K562 (cell line): Measurements from ENCODE around the gene SLC36A1. TPM values are rescaled to one million over a fixed set of nuclear protein-coding genes. Genes with fewer than 3 reads are reported as not detected.

Experiments used
- BRD4 ChIP-seq: fragments of 200-600 bp; sonication (generic); IDR thresholded peaks from 2 replicates; pipeline ENCODE4 v1.6.1; 2017; ENCODE audit warnings: inconsistent platforms
- CREM ChIP-seq: IDR thresholded peaks from 2 replicates; pipeline ENCODE4 v1.6.1; 2014; ENCODE audit warnings: antibody characterized with exemption, low read depth
- DMBX1 ChIP-seq: fragments of 250-450 bp; sonication (Bioruptor Pico); IDR thresholded peaks from 2 replicates; pipeline ENCODE4 v1.8.0; 2022; ENCODE audit warnings: inconsistent platforms, mild to moderate bottlenecking, moderate library complexity, borderline replicate concordance
- ETV1 ChIP-seq: fragments of 450-650 bp; conservative IDR thresholded peaks from 2 replicates; pipeline ENCODE4 v1.6.1; 2016; ENCODE audit warnings: missing genetic modification characterization, control low read depth, low read depth, missing compliant biosample characterization
- EWSR1 ChIP-seq: fragments of 450-650 bp; IDR thresholded peaks from 2 replicates; pipeline ENCODE4 v1.6.1; 2018; ENCODE audit warnings: borderline replicate concordance, mild to moderate bottlenecking, low read depth, moderate library complexity; ENCODE audit not compliant: partially characterized antibody
- GABPB1 ChIP-seq: sonication (generic); formaldehyde crosslinking; IDR thresholded peaks from 2 replicates; pipeline ENCODE4 v1.8.0; 2022; ENCODE audit warnings: mild to moderate bottlenecking, missing genetic modification reagents
- SREBF1 ChIP-seq: fragments of 150-350 bp; IDR thresholded peaks from 2 replicates; pipeline ENCODE4 v1.6.1; 2014; ENCODE audit warnings: antibody characterized with exemption, low read depth, low read length, borderline replicate concordance
- STAT5B ChIP-seq: fragments of 250-450 bp; sonication (Bioruptor Pico); IDR thresholded peaks from 2 replicates; pipeline ENCODE4 v1.8.0; 2021; ENCODE audit warnings: mild to moderate bottlenecking, inconsistent platforms
- U2AF1 ChIP-seq: fragments of 200-400 bp; formaldehyde crosslinking; optimal IDR thresholded peaks from 2 replicates; pipeline ENCODE3; 2017; ENCODE audit warnings: mild to moderate bottlenecking, low read depth, low read length, moderate library complexity
- ZC3H4 ChIP-seq: sonication (generic); formaldehyde crosslinking; IDR thresholded peaks from 2 replicates; pipeline ENCODE4 v1.9.0; 2021; ENCODE audit warnings: missing genetic modification reagents, borderline replicate concordance
- ZFP30 ChIP-seq: fragments of 250-450 bp; sonication (Bioruptor Pico); IDR thresholded peaks from 2 replicates; pipeline ENCODE4 v1.8.0; 2022; ENCODE audit warnings: moderate library complexity, mild to moderate bottlenecking, inconsistent platforms, borderline replicate concordance
- ZNF197 ChIP-seq: fragments of 200-800 bp; sonication (Bioruptor generic); IDR thresholded peaks from 2 replicates; pipeline ENCODE4 v1.6.1; 2016; ENCODE audit warnings: low read depth, missing genetic modification characterization, missing compliant biosample characterization
- polyA plus RNA-seq, 8 experiments: library from polyadenylated mRNA; depleted of rRNA in 4 of 8; stranded (reverse) in 5 of 8; unstranded in 3 of 8; fragments of >200 nt; fragmentation: Nextera tagmentation in 2 of 8; fragmentation: Illumina TruSeq in 1 of 8; extraction: Ambion mirVana in 2 of 8; extraction: Trizol in 1 of 8; gene quantifications; 2 replicates each; pipeline versions ENCODE4 v1.2.1 to v1.2.3, GENCODE V29; 2011 to 2014; ENCODE audit warnings: inconsistent platforms in 1 of 8, missing spikeins in 1 of 8
- total RNA-seq, 7 experiments: library from RNA; depleted of rRNA in 6 of 7; stranded (reverse); fragments of >200 nt in 6 of 7; fragmentation: Illumina TruSeq in 2 of 7; extraction: Trizol in 2 of 7; gene quantifications; 2 replicates each; pipeline versions ENCODE4 v1.2.1 to v1.2.3, GENCODE V29; 2011 to 2021; ENCODE audit warnings: low replicate concordance in 1 of 7
- TF ChIP-seq, protein P1 (sequence below): fragments of 250-450 bp; sonication (Bioruptor Pico); IDR thresholded peaks from 2 replicates; pipeline ENCODE4 v1.8.0; 2021; ENCODE audit warnings: moderate library complexity, mild to moderate bottlenecking, inconsistent platforms
- TF ChIP-seq, protein P2 (sequence below): fragments of 250-450 bp; sonication (Bioruptor Pico); IDR thresholded peaks from 2 replicates; pipeline ENCODE4 v1.8.0; 2021; ENCODE audit warnings: moderate library complexity, mild to moderate bottlenecking, inconsistent platforms
- TF ChIP-seq, protein P3 (sequence below): fragments of 250-450 bp; sonication (Bioruptor Pico); IDR thresholded peaks from 2 replicates; pipeline ENCODE4 v1.5.0; 2020; ENCODE audit warnings: mild to moderate bottlenecking
- TF ChIP-seq, protein P4 (sequence below): IDR thresholded peaks from 2 replicates; pipeline ENCODE4 v1.6.1; 2014; ENCODE audit warnings: antibody characterized with exemption
- TF ChIP-seq, protein P5 (sequence below): fragments of 450-650 bp; IDR thresholded peaks from 2 replicates; pipeline ENCODE4 v1.6.1; 2016; ENCODE audit warnings: missing biosample characterization, missing genetic modification characterization
- TF ChIP-seq, protein P6 (sequence below): fragments of 450-650 bp; IDR thresholded peaks from one replicate; pipeline ENCODE4 v1.6.1; 2018; ENCODE audit warnings: mild to moderate bottlenecking, moderate library complexity; ENCODE audit not compliant: partially characterized antibody

SLC36A1 gene
- total and polyA plus RNA-seq, 9 of the 15 experiments (the other 6 are each of a cell fraction or from before 2014, with no cell fraction given), result 1.6 to 8.4 (median 4.6) TPM

DNA sequence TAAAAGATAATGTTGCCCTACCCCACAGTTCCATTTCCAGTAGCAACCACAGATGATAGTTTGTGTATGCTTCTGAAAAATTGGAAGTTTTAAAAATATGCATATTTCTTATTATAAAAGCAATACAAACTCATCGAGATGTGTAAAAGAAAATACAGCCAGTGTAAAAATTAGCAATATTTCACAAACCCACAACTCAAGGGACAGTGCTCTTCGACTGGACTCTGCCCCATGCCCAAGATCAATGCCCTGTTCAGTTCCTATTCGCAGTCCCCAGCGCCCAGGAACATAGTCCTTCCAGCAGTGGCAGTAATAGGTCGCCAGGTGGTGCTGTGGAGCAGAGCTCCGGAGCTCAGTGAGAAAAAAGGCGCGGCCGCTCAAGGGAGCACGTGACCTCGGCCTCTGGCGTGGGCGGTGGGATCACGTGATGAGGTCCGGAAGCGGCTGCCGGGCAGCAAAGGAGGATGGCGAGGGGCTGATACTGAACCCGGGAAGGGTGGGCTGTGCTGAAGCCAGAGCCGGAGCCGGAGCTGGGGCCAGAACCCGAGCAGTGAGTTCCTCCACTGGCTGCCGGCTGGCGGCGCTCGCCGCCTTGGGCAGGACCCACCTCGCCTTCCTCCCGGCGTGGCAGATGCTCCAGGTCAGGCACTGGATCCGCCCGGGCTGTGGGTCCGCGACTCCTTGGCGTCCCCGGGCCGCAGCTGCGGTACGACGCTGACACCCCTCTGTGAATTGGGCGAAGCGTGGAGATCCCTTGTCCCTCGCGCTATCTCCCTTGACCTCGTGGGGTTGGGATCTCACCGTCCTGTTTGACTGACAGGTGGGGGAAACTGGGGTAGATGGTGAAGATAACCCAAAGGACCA is at the start of gene SLC36A1 (continued):
- TF ChIP-seq, protein P1, sequence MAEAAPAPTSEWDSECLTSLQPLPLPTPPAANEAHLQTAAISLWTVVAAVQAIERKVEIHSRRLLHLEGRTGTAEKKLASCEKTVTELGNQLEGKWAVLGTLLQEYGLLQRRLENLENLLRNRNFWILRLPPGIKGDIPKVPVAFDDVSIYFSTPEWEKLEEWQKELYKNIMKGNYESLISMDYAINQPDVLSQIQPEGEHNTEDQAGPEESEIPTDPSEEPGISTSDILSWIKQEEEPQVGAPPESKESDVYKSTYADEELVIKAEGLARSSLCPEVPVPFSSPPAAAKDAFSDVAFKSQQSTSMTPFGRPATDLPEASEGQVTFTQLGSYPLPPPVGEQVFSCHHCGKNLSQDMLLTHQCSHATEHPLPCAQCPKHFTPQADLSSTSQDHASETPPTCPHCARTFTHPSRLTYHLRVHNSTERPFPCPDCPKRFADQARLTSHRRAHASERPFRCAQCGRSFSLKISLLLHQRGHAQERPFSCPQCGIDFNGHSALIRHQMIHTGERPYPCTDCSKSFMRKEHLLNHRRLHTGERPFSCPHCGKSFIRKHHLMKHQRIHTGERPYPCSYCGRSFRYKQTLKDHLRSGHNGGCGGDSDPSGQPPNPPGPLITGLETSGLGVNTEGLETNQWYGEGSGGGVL (CRISPR knock-in tag), result no peak
- TF ChIP-seq, protein P2, sequence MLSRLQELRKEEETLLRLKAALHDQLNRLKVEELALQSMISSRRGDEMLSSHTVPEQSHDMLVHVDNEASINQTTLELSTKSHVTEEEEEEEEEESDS (CRISPR knock-in tag), result no peak
- TF ChIP-seq, protein P3, sequence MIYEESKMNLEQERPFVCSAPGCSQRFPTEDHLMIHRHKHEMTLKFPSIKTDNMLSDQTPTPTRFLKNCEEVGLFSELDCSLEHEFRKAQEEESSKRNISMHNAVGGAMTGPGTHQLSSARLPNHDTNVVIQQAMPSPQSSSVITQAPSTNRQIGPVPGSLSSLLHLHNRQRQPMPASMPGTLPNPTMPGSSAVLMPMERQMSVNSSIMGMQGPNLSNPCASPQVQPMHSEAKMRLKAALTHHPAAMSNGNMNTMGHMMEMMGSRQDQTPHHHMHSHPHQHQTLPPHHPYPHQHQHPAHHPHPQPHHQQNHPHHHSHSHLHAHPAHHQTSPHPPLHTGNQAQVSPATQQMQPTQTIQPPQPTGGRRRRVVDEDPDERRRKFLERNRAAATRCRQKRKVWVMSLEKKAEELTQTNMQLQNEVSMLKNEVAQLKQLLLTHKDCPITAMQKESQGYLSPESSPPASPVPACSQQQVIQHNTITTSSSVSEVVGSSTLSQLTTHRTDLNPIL, result no peak
- TF ChIP-seq, protein P4, sequence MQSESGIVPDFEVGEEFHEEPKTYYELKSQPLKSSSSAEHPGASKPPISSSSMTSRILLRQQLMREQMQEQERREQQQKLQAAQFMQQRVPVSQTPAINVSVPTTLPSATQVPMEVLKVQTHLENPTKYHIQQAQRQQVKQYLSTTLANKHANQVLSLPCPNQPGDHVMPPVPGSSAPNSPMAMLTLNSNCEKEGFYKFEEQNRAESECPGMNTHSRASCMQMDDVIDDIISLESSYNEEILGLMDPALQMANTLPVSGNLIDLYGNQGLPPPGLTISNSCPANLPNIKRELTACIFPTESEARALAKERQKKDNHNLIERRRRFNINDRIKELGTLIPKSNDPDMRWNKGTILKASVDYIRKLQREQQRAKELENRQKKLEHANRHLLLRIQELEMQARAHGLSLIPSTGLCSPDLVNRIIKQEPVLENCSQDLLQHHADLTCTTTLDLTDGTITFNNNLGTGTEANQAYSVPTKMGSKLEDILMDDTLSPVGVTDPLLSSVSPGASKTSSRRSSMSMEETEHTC, result peak; percentile 91
- no peak for TF ChIP-seq SREBF1
- TF ChIP-seq, protein P5, sequence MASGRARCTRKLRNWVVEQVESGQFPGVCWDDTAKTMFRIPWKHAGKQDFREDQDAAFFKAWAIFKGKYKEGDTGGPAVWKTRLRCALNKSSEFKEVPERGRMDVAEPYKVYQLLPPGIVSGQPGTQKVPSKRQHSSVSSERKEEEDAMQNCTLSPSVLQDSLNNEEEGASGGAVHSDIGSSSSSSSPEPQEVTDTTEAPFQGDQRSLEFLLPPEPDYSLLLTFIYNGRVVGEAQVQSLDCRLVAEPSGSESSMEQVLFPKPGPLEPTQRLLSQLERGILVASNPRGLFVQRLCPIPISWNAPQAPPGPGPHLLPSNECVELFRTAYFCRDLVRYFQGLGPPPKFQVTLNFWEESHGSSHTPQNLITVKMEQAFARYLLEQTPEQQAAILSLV (tag), result no peak
- no peak for TF ChIP-seq U2AF1
- TF ChIP-seq ZC3H4, result no peak
- peak; percentile 78; the same call in 1 of the 2 replicates for TF ChIP-seq GABPB1 (CRISPR knock-in tag)
- TF ChIP-seq CREM, result peak; percentile 64
- peak; percentile 31; the same call in 1 of the 2 replicates for TF ChIP-seq DMBX1 (CRISPR knock-in tag)
- no peak for TF ChIP-seq ZNF197 (CRISPR knock-in tag)
- no peak for TF ChIP-seq ZFP30 (CRISPR knock-in tag)
- no peak for TF ChIP-seq EWSR1
- TF ChIP-seq, protein P6, sequence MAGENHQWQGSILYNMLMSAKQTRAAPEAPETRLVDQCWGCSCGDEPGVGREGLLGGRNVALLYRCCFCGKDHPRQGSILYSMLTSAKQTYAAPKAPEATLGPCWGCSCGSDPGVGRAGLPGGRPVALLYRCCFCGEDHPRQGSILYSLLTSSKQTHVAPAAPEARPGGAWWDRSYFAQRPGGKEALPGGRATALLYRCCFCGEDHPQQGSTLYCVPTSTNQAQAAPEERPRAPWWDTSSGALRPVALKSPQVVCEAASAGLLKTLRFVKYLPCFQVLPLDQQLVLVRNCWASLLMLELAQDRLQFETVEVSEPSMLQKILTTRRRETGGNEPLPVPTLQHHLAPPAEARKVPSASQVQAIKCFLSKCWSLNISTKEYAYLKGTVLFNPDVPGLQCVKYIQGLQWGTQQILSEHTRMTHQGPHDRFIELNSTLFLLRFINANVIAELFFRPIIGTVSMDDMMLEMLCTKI, result no peak
- TF ChIP-seq BRD4, result no peak
- TF ChIP-seq ETV1, result peak; percentile 96
- no peak for TF ChIP-seq STAT5B (CRISPR knock-in tag)
